Lower leg skin (tissue), 3 donors: ENCODE data around the gene RAB4B.
"Not testable (repeated sequence)": the region's sequence is repeated elsewhere in the genome, so short reads cannot be mapped to it uniquely, and the experiment has no call there.

Experiments used
- POLR2A ChIP-seq, 2 donors: fragments of 450-650 bp; IDR thresholded peaks; one replicate each; pipeline ENCODE4 v1.6.1; 2016 to 2017; ENCODE audit warnings: antibody characterized with exemption in 2 of 2, mild to moderate bottlenecking in 1 of 2, moderate library complexity in 1 of 2
- TF ChIP-seq, protein P1 (sequence below), 3 donors: fragments of 450-650 bp; IDR thresholded peaks; one replicate each; pipeline ENCODE4 v1.5.1; 2016; ENCODE audit warnings: antibody characterized with exemption in 3 of 3, mild to moderate bottlenecking in 3 of 3, moderate library complexity in 2 of 3

DNA sequence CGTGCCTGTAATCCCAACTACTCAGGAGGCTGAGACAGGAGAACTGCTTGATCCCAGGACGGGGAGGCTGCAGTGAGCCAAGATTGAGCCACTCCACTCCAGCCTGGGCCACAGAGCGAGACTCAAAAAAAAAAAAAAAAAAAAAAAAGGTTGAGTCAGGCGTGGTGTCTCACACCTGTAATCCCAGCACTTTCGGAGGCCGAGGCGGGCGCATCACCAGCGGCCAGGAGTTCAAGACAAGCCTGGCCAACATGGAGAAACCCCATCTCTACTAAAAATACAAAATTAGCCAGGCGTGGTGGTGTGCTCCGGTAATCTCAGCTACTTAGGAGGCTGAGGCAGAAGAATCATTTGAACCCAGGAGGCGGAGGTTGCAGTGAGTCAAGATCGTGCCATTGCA lies 11.7 kb upstream of the RAB4B start:
- TF ChIP-seq, protein P1, sequence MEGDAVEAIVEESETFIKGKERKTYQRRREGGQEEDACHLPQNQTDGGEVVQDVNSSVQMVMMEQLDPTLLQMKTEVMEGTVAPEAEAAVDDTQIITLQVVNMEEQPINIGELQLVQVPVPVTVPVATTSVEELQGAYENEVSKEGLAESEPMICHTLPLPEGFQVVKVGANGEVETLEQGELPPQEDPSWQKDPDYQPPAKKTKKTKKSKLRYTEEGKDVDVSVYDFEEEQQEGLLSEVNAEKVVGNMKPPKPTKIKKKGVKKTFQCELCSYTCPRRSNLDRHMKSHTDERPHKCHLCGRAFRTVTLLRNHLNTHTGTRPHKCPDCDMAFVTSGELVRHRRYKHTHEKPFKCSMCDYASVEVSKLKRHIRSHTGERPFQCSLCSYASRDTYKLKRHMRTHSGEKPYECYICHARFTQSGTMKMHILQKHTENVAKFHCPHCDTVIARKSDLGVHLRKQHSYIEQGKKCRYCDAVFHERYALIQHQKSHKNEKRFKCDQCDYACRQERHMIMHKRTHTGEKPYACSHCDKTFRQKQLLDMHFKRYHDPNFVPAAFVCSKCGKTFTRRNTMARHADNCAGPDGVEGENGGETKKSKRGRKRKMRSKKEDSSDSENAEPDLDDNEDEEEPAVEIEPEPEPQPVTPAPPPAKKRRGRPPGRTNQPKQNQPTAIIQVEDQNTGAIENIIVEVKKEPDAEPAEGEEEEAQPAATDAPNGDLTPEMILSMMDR (IDR thresholded peaks at IDR 0.05), result not testable (repeated sequence)
- TF ChIP-seq POLR2A (IDR thresholded peaks at IDR 0.05), result not testable (repeated sequence)
